GM21723 (cell line): ENCODE data around the gene GSTM5.
"Not testable (repeated sequence)": the region's sequence is repeated elsewhere in the genome, so short reads cannot be mapped to it uniquely, and the experiment has no call there.

Experiments
- ATAC-seq: cut with Tn5 transposase; IDR thresholded peaks from one replicate; pipeline ENCODE4 v1.9.1; 2021; ENCODE audit warnings: mild to moderate bottlenecking, moderate library complexity; ENCODE audit not compliant: unreplicated experiment

Gene GSTM5

DNA sequence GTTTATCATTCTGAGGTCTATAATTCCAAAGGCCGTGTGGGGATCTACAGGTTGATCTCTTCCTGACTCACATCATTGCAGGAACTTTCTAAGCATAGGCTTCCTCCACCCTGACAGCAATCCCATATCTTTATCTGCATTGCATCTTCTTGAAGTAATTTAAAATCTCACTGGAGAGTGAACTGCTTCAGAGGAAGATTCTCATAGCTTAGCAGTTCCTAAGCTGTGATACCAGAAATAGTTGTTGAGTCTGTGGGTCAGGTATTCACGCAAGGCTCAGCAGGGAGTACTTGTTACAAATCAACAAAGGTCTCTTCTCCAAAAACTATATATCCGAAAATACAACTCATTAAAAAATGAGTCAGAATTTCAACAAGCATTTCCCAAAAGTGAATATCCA is 16.9 kb upstream of the GSTM5 start:
- not testable (repeated sequence) for ATAC-seq

DNA sequence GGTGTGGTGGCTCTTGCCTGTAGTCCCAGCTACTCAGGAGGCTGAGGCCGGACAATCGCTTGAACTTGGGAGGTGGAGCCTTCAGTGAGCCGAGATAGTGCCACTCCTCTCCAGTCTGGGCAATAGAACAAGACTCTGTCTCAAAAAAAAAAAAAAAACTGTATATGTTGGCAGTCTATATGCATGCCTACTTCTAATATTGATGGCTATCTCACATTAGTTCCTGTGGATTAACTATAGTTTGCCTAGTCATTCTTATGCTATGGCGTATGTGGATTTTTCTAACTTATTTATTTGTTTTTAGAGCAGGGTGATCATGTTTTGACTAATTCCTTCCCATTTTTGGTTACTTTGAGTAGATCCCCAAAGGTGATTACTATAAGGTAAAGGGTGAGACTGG is 15.0 kb upstream of the GSTM5 start:
- no peak for ATAC-seq

DNA sequence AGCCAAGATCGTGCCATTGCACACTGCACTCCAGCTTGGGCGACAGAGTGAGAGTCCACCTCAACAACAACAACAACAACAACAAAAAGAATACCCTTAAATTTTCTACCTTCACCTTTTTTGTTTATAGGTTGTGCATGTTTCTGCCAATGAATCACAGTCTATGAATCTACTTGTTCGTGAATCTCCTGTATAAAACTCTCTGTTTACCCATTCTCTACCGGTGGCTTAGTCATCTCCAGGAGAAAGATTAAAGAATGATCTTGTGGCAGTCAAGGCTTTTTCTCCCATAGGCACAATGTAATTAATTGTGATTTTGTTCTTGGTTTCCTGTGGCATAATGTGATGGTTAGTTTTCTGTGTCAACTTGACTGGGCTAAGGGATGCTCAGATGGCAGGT is 14.2 kb upstream of the GSTM5 start:
- not testable (repeated sequence) for ATAC-seq

DNA sequence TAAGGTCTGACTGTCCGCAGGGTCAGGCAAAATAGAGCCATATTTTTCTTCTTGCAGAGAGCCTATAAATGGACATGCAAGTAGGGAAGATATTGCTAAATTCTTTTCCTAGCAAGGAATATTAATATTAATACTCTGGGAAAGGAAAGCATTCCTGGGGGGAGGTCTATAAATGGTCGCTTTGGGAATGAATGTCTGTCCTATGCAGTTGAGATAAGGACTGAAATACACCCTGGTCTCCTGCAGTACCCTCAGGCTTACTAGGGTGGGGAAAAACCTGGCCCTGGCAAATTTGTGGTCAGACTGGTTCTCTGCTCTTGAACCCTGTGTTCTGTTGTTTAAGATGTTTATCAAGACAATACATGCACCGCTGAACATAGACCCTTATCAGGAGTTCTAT is 9.1 kb upstream of the GSTM5 start:
- ATAC-seq: not testable (repeated sequence)

DNA sequence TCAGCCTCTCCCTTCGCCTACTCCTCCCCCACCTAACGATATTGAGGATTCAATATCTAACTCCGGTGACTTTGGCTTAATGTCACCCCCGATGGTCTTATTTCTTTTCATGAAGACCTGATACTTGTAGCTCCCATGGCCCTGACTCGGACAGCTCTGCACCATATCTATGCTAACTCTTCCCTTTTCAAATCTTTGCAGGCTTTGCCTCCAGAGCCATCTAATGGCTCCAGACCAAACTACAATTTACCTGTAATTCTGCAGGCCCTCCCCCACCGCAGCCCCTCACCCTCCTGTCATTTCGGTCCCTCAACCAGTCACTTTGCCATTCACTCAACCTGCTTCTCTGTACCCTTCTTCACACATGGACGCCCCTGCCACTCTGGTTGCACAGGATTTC is 7.9 kb upstream of the GSTM5 start:
- no peak for ATAC-seq

DNA sequence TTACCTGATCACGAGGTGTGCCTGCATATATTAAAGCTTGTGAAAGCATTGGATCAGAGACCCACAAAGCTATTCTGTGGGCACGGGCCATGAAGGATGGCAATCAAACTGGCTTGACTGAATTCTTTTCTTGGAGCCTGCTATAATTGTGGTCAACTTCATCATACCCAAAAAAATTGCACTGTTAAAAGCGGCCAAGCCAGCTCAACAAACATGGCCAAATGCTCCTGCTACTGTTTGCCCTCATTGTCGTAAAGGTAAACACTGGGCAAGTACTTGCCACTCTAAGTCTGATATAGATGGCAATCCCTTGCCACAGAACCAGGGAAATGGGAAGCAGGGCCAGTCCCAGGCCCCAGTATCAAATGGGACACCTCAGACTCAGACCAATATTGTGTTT is 6.6 kb upstream of the GSTM5 start:
- no peak for ATAC-seq

DNA sequence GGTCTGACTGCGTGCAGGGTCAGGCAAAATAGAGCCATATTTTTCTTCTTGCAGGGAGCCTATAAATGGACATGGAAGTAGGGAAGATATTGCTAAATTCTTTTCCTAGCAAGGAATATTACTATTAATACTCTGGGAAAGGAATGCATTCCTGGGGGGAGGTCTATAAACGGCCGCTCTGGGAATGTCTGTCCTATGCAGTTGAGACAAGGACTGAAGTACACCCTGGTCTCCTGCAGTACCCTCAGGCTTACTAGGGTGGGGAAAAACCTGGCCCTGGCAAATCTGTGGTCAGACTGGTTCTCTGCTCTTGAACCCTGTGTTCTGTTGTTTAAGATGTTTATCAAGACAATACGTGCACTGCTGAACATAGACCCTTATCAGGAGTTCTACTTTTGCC is 3.1 kb upstream of the GSTM5 start:
- ATAC-seq: not testable (repeated sequence)

DNA sequence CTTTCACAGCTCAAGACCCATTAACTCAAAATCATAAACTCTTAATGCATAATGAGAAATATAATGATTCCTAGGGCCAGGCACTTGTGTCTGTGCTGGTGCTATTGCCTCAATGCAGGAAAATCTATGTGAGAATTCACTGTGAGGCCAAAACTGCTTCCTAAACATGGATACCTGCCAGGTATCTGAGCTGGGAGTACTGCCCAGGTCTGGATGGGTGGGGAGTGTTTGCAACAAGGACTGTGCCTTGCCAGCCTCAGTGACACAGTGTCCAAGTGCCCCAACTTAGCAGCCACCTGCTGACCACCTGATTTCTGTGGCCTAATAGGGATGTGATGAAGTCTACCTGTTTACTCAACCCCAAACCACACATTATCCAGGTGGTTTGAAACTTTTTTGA is 2.2 kb upstream of the GSTM5 start:
- not testable (repeated sequence) for ATAC-seq

DNA sequence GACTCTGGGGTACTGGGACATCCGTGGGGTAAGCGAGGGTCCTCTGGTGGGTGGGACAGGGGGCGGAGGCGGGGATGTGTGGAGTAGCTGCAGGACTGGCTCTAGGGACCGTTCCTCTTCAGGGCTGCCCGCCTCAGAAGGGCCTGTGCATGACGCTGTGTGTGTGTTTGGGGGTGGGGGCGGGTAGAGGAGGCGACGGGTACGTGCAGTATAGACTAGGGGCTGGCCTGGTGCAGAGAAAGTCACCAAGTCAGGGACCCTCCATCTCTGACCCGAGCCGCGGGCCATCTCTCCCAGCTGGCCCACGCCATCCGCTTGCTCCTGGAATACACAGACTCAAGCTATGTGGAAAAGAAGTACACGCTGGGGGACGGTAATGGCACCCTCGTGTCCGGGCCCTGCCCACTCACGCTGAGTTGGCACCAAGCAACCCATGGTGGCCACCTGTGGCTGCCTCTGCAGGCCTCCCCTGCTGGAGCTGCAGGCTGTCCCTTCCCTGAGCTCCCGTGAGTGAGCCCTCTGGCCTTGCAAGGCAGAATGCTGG is 342 bp downstream of the GSTM5 start:
- ATAC-seq: no peak

DNA sequence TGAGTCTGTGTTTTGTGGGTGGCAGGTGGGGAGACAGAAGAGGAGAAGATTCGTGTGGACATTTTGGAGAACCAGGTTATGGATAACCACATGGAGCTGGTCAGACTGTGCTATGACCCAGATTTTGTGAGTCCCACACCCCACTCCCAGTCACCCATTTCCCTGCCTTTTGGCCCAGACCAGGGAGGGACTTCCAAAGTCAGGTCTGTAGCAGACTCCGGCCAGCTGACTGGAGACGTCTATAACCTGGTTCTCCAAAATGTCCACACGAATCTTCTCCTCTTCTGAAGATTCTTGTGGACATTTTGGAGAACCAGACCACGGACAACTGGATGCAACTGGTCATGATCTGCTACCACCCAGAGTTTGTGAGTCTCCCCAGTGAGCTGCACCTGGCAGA is 1.6 kb downstream of the GSTM5 start:
- ATAC-seq: no peak

DNA sequence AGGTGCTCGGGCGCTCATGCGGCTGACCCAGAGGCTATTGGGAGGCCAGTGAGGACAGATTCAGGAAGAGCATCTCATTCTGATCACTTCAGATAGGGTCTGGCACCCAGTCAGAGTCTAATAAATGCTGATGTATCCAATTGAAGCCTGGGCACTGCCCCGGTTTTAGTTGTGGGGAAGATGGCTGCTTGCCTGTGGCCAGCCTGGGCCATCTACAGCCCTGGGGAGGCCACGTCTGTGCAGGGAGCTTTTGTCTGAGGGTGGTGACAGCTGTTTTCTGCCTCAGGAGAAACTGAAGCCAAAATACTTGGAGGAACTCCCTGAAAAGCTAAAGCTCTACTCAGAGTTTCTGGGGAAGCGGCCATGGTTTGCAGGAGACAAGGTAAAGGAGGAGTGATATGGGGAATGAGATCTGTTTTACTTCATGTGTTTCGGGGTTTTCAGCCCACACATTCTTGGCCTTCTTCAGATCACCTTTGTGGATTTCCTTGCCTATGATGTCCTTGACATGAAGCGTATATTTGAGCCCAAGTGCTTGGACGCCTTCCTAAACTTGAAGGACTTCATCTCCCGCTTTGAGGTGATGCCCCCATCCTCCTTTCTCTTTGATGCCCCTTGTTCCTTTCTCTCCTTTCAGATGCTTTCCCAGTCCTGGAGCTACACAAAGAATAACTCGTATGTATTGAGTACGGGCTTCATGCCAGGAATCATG is 2.8 kb downstream of the GSTM5 start:
- ATAC-seq: no peak

DNA sequence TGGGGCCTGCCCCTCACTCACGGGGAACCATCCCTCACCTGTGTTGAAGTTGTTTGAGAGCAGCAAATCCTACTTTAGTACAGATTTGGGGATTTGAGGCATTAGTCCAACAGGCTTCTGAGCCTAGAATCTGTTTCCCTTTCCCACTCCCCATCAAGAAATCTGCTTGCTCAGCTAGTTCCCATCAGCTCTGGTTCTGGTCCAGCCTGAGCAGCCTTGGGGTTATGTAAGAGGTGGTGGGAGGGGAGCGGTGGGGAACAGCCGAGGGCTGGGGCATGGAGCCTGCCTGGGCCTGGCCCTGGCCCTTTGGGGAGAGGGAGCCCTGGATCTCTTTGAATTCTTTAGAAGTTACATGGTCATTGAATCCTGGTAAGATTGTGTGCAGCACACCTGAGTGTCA is 4.1 kb downstream of the GSTM5 start:
- no peak for ATAC-seq

DNA sequence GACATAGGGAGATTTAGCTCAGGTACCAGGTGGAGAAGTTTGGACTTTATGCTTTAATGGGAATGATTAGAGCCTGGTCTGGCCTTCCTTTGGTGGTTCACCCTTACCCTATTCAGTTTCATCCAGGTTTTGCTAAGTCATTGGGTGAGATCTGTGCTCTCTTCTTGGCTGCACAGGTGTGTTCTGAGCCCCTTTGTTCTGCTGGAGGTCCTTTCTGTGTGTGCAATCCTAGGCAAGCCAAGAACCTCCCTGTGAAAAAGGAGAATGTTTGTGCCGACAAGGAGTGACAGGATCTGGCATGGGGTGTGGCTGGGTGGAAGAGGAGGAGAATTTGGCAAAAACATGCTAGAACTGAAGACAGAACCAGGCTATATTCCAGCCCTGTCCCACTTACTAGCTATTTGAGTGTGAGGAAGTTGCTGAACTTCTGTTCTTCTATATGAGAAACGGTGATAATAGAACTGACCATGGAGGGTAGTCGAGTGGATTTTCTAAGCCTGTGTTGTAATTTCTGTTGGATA is 4.6 kb downstream of the GSTM5 start:
- no peak for ATAC-seq

DNA sequence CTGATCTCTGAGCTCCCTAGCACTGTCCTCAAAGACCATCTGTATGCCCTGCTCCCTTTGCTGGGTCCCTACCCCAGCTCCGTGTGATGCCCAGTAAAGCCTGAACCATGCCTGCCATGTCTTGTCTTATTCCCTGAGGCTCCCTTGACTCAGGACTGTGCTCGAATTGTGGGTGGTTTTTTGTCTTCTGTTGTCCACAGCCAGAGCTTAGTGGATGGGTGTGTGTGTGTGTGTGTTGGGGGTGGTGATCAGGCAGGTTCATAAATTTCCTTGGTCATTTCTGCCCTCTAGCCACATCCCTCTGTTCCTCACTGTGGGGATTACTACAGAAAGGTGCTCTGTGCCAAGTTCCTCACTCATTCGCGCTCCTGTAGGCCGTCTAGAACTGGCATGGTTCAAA is 5.7 kb downstream of the GSTM5 start:
- no peak for ATAC-seq

DNA sequence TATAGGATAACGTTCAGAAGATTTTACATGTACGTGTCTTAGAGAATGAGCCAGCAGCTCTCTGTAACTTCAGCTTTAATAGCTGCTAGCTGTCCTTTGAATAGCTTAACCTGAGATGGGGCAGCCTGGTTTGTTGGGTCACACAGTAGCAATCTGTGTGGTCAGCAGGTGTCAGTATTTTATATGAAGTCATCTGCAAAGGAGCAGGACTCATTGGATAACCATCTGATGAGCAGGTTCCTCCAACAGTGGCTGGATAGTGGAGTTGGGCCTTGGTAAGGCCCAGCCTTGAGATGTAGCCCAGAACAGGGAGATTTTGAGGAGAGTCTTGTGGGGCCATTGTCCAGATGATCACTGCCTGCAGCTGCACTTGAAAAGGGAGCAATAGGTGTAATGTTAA is 6.4 kb downstream of the GSTM5 start:
- no peak for ATAC-seq

DNA sequence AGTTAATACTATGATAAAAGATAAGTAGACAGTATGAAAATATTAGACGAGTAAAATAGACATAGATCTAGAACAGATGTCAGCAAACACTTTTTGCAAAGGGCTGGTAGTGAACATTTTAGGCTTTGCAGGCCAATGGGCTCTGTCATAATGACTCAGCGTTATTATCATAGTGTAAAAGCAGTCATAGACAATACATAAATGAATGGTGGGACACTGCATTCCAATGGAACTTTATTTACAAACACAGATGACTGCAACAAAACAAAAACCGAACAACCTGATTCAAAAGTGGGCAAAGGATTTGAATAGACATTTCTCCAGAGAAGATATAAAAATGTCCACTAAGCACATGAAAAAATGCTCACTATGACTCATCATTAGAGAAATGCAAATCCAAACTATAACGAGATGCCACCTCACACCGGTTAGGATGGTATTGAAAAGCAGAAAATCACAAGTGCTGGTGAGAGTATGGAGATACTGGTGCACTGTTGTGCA is 7.3 kb downstream of the GSTM5 start:
- no peak for ATAC-seq

DNA sequence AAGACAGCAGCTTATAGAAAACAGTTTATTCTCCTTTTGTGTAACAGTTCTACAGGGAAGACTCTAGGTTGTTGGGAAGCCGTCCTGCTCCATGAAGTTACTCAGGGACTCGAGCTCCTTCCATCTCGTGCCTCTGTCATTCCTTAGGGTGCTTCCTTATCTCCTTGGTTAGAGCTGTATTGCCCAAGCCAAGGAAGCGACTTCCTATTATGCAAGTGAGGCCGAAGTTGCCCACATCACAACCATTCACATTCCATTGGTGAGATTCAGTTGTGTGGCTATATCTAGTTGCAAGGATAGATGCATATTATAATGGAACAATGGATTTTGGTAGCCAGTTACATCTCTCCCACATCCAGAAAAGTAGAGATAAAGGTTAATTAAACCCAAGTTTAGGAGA is 9.0 kb downstream of the GSTM5 start:
- ATAC-seq: no peak

DNA sequence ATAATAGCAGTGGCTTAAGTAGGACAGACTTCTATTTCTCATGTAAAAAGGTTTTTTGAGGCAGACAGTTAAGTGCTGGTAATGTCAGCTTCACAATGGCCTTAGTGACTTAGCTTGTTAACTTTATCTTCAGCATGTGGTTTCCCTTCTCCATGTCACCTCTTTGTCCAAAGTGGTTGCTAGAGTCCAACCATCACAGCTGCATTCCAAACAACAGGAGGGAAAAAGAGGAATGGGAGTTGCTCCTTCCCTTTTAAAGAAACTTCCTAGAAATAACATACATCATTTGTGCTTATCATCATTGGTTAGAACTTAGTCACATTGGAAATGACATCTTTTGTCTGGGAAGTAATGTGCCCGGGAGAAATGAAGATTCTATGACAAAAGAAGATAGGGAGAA is 9.9 kb downstream of the GSTM5 start:
- ATAC-seq: no peak

DNA sequence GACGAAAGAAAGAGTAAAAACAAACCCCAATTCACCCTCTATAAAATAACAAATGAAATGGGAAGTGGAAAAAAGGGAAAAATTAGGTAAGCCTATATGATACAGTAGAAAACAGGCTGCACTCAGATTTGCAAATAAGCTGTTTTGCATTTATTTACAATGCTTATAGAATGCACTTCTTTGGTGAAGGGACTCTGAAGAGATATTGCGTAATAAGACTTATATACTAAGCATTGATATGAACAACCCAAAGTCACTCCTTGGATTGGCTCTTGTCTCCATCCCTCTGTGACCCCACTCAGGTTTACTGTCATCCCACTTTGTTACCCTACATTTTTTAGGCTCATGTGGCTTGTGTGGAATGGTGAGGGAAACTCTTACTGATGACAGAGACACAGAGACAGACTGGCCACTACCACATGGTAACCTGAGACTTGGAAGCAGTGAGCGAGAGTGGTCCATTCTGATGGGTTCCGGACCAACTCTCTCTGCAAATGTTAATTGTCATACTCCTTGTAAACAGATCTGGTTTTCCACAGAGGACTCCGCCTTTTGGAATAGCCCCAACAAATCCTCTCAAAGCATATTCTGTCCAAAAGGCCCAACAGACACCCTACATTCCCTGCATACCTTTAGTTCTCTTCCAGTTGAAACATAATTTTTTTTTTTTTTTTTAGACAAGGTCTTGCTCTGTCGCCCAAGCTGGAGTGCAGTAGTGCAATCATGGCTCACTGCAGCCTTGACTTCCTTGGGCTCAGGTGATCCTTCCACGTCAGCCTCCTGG is 11.0 kb downstream of the GSTM5 start:
- no peak for ATAC-seq

DNA sequence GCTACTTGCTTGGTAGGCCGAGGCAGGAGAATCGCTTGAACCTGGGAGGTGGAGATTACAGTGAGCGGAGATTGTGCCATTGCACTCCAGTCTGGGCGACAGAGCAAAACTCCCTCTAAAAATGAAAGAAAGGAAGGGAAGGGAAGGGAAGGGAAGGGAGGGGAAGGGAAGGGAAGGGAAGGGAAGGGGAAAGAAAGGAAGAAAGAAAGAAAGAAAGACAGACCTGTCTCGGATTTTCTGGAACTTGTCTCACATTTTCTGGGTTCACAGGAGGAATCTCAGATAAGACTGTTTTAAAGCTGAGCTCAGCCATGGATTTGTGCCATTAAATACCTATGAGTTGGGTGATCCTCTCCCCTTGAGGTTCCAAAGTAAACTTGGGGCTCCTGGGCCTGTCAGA is 12.9 kb downstream of the GSTM5 start:
- no peak for ATAC-seq

DNA sequence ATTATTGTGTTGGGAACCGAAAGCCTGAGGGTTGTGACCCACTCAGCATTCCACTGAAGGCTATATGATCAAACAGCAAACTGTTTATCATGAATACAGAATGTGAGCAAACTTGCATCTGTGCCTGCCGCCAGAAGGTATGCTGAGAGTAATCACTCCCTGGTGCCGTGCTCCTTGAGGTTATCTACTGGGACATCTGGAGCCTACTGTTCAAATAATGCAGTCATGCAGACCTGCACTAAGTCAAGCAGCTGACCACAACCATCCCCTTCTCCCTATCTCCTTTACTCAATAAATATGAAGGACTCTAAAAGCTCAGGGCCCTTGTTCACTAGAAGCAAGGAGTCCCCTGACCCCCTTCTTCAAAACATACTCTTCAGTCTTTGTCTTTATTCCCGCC is 13.5 kb downstream of the GSTM5 start:
- ATAC-seq: no peak

DNA sequence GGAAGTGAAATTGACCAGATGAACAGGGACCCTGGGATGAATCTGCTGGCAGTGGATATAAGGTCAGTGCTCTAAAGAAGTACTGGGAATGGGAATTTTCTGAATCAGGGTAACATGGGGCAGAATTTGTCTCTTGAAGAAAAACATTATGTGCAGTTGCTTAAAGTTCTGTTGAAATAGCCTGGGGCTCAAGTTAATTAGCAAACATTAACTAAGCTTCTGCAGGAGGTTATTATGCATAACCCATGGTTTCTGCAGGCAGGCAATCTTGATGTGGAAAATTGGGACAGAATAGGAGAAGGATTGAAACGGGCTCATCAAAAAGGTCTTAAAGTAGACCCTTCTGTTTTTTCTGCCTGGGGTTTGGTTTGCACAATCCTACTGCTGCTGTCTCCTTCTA is 14.0 kb downstream of the GSTM5 start:
- ATAC-seq: no peak
